Hepatocyte (in vitro differentiated cells): ENCODE results near the gene SKAP1.

Source experiments
- CTCF ChIP-seq: fragments of 200-600 bp; sonication (generic); IDR thresholded peaks from 2 replicates; pipeline ENCODE4 v1.5.1; 2016; ENCODE audit warnings: antibody characterized with exemption, mild to moderate bottlenecking; ENCODE audit not compliant: poor library complexity
- EZH2 ChIP-seq: fragments of 200-600 bp; sonication (generic); IDR thresholded peaks from 2 replicates; pipeline ENCODE4 v1.6.1; 2016; ENCODE audit warnings: antibody characterized with exemption, mild to moderate bottlenecking, borderline replicate concordance
- EZH2phosphoT487 ChIP-seq: fragments of 200-600 bp; sonication (generic); IDR thresholded peaks from one replicate; pipeline ENCODE4 v1.6.1; 2018; ENCODE audit warnings: antibody characterized with exemption, mild to moderate bottlenecking, low read depth, moderate library complexity; ENCODE audit not compliant: unreplicated experiment, severe bottlenecking

GRCh38 chr17:48113201-48113676 is 316.8 kb downstream of the SKAP1 start:
- TF ChIP-seq CTCF (no peak), EZH2 (no peak), EZH2phosphoT487 (no peak)
